NCI-H2081 (cell line): ENCODE data around the gene PARD3B.

Source experiments
- DNase-seq, 2 experiments: peaks; one replicate each; lab custom pipeline; 2025; lab: John Stamatoyannopoulos, UW

Gene PARD3B

GRCh38 chr2:204950695-204951346, 405.5 kb downstream of the PARD3B start:
- DNase-seq, result no peak

GRCh38 chr2:204958371-204958770, 413.1 kb downstream of the PARD3B start:
- DNase-seq, result no peak

DNA sequence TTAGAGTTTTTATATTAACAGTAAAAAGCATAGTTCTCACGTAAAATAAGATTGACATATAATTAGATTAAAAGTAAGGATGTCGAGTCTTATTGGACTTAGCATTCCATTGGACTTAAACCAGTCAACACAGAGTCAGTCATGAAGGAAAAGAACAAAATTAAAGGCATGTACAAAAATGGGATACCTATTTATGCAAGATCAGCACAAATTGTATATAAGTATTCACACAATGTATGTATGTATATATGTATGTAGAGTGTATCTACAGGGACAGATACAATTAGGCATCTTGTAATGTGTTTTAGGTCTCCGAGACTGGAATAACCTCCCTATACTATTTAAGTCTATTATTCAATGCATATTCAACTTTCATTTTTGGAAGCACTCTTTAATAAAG, 419.1 kb downstream of the PARD3B start:
- no peak for DNase-seq

DNA sequence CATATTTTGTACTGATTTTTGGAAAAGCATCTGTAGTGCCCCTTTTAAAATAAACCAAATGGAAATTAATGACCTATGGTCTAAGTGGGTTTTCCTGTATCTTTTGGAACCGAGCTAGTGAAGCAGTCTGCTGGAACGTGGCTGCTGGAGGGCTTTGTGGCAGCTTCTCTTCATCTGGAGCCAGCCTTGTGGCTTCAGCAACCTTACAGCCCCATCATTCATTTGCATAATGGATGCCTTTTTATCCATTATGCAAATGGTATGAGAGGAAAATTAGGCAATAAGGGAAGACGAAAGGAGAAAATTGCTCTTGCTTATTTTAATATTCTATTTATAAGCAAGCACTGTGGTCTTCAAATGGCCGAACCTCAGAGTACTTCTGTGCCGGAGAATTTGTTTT, 421.0 kb downstream of the PARD3B start:
- no peak for DNase-seq

GRCh38 chr2:204967199-204967960, 422.1 kb downstream of the PARD3B start:
- DNase-seq, result no peak

- DNase-seq, result no peak
These were observed 426.1 kb downstream of the PARD3B start for GRCh38 chr2:204971206-204971907.

DNA sequence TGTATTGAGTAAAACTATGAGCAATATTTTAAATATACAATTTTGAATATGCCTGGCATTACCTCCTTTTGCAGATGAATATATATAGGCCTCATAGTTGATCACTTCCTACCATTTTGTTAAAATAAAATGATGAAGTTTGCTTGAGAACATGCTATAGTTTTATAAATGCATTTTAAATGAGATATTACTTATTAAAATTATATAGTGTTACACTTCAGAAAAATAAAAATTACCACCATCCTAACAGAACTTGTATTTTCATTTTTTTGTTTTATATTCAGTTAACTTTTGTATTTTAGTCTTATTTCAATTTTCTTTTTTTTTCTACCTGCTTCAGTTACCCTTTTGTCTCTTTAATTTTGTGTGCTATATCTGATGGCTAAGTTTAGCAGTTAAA, 426.9 kb downstream of the PARD3B start:
- no peak for DNase-seq

DNA sequence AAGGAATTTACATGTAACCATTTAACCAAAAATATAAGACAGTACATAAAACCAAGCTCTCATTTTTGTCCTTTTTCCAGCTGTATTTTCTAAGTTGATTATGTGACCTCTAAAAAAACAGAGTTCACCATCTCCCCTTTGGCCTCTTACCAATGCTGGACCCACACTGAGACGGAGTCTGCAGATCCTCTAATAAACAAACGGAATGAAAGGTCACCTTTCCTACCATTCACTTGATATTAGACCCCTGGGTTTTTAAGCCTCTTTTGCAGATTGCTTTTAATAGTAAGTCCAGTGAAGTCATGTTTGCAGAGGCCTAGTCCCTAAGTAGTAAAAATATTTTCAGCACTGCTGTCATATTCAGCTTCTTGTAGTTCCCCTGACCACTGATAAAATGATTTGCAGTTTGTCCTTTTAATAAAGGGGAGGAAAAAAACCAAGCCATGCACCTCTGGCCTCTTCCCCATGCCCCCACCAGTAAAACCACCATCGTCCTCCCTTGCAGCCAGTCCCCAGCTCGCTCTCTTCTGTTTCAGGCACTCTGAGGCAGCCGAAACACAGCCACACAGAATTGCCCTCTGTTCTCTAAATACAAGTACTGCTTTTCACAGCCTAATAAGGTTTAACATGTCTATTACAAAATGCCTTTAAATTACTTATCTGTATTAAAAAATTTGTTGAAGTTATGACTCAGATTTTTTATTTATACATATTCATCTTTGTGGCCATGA, 427.5 kb downstream of the PARD3B start:
- no peak for DNase-seq

GRCh38 chr2:204973616-204974015, 428.3 kb downstream of the PARD3B start:
- DNase-seq, result no peak

DNA sequence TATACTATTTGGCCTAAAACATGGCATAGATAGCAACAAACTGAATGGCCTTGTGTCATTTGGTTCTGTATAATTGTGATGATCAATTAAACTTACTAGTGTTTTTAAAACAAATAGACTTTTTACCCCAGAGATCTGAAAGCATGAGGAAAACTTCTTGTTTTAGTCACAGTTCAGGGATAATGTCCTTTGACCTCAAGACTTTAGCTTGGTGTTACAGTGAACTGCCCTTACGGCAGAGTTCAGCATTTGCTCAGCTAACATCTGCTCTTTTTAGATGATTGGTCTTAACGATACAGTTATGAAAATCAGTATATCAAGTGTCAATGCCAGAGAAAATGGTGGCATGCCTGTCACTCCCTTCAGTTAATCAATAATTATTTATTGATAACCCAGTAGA, 429.2 kb downstream of the PARD3B start:
- DNase-seq, result no peak

GRCh38 chr2:204977914-204978313, 432.6 kb downstream of the PARD3B start:
- DNase-seq, result no peak

DNA sequence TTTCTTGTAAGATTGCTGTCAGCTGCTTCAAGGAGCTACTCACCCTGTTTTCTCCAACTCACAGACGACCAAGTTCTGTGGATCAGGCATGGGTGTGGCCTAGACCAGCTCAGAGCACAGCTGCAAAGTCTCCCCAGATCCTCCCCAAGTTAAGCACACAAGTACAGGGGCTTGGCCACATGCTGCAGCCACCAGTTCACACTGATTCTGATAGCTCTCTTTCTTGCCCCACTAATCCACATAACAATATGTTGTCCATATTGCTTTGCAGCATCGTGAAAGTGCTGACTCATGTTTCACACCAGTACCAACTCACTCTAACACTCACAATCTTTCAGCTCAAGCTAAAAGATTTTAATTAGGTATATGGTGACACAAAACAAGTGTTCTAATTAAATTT, 437.0 kb downstream of the PARD3B start:
- DNase-seq, result no peak

DNA sequence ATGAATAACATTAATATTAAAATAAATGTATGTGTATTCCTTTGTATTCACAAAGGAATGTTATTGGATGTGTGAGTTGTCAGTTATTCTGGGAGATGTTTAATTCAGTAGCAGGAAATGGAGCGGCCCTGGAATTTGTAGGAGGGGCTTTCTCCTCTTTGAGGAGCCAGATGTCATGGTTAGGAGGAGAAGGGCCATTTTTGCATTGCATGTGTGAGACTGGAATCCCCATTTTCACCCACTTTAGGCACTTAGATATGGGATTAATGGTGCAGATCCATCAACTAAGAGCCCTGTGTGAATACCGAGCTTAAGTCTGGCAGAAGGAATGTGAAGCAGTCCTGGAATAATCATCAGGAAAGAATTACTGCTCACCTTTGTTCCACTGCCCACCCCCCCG, 439.2 kb downstream of the PARD3B start:
- no peak for DNase-seq

DNA sequence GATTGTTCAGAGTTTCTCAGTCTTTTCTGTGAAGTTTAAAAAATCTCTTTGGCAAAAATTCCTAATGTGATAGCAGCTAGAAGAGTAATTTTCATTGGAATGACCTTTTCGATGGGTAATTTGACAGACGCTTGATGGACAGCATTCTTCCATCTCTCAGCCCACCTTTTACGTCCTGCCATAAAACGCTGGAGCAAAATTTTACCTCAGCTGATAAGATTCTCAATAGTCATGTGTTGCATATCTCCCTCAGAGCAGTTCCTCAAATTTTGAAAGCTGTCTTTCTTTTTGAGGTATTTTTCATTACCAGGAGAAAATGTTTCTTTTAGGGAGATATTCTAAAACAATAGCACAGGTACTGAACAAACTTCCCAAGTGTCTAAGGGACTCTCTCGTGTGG, 441.4 kb downstream of the PARD3B start:
- DNase-seq, result no peak

GRCh38 chr2:204988836-204989235, 443.6 kb downstream of the PARD3B start:
- DNase-seq, result no peak

- DNase-seq, result no peak
These were observed 444.6 kb downstream of the PARD3B start for GRCh38 chr2:204989877-204990276.

GRCh38 chr2:205001300-205001966, 456.2 kb downstream of the PARD3B start:
- DNase-seq, result no peak

DNA sequence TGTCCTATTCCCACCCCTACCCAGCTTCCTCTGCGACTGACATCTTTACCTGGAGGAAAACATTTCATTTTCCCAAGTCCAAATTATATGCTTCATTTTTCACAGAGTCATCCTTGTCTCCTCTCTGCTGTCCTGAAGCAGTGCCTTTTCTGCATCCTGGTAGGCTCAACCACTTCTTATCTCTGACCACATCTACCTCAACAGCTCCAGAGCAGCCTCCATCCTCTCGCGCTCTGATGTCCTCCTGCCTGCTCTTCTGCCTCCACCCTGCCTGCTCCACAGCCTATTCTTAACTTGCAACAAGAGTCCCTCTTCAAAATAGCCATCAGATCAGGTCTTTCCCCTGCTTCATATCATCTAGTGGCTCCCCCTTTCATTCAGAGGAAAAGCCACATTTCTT, 457.1 kb downstream of the PARD3B start:
- DNase-seq, result no peak

DNA sequence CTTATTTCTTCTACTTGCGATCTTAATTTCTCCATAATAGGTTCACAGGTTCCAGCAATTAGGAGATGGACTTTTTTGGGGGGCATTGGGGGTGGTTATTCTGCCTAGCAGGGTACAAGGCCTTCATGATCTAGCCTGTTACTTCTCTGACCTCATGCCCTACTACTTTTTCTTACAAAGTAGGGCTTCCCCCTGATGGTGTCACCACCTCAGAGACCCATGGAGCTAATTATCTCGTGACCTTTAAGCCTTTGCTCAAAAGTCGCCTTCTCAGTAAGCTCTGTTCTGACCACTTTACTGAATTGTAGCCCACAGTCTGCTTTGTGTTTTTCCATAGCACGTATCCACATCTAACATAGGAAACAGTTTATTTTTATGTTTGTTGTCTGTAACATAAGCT, 458.0 kb downstream of the PARD3B start:
- no peak for DNase-seq

DNA sequence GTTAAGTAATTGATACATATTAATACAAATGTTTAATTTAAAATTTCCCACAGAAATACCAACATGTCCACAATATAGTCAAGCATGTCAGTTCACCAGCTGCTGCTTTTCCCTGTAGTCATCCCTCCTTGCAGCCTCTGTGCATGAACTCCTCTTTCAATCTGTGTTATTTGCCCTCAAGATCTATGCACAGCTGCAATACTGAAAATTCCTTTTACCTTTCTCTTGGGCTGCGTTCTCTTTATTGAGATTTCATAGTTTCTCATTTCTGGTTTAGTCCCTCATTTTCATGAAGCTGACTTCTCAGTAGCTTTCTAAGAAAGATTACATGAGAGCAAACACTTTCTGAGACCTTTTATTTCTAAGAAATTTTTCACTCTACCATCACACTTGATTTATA, 464.9 kb downstream of the PARD3B start:
- no peak for DNase-seq

DNA sequence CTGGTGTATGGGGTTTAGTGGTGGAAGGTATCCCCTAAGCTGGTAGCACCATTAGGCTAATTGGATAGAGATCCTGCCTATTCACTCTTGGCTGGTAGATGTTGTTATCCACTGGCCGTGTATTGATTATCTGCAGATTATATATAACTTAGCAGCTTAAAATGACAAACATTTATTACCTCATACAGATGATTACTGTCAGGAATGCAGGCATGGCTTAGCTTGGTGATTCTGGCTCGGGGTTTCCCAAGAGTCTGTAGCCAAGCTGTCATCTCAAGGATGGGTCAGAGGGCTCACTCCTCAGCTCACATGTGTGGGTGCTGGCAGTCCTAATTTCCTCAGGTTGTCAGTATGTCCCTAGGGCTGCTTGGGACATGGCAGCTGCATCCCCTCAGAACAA, 465.8 kb downstream of the PARD3B start:
- DNase-seq, result no peak

DNA sequence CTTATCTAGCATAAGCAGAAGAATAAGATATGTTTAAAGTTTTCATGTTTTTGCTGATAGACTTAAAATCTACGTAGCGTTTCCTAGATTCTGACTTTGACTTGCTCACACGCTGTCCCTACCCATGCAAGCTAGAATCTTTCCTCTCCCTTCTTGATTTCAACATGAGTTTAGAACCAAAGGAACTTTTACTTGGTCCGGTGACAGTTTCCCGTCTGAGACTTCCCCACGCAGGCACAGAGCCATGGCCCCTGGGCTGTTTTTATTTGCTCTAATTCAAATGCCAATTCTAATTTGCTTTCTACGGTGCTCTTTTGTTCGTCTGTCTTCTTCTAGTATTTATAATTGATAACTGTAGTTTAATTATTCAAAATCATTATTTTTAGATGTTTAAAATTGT, 467.7 kb downstream of the PARD3B start:
- DNase-seq, result no peak
